Measurements from ENCODE around the gene CNTNAP2. TPM values are rescaled to one million over a fixed set of nuclear protein-coding genes. Genes with fewer than 3 reads are reported as not detected.

The CNTNAP2 gene
- total and polyA plus RNA-seq, 9 of the 15 experiments (the other 6 are each of a cell fraction or from before 2014, with no cell fraction given): 0.04 to 0.62 (median 0.09) TPM; not detected in 4

DNA sequence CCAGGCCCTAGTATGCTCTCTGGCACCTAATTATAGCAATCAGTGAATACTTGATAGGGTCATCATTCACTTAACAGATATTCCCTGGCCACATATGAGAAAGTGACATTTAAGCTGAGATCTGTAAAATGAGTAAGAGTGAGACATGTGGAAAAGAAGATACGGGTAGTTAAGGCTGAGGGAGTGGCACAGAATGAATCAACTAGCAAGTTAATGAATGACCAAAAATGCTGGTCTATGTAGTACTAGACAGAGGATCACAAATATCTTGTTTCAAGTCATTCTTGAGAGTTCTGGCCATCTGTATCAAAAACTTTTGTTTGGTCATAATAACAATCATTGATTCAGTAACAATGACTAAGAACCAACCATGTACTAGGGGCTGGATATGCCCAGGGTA lies 954.9 kb downstream of the CNTNAP2 start (continued):
- TF ChIP-seq KAT2B (IDR thresholded peaks at IDR 0.05; ENCODE audit: low read depth, low read length): no peak
- no peak for TF ChIP-seq ZNF324 (CRISPR knock-in tag; IDR thresholded peaks at IDR 0.05)
- no peak for TF ChIP-seq ILK (tag; IDR thresholded peaks at IDR 0.05; ENCODE audit: borderline replicate concordance, low read depth)

DNA sequence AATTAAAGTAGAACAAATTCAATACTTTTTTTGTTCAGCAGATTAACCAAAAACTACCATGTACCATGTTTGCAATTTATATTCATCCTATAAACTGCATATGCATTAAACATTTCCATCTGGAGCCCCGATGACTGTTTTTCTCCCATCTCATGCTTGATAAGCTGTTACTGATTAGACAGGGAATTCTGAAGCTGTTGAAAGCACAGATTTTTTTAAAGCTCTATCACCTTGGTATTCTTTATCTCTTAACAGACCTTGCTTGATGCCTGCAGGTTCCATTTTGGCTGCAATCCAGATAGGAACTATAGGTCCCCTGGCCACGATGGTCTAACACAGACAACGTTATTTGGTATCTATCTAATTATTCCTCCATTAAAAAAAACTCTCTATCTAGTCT lies 961.7 kb downstream of the CNTNAP2 start:
- Histone ChIP-seq H3K4me1 (replicated peaks in 1 of 2; ENCODE audit: control insufficient read depth in 2 of 2, insufficient read depth in 2 of 2, low read length in 2 of 2) (no peaks in the 10 kb centered on the region), H3K4me2 (ENCODE audit: insufficient read depth, low read length) (no peak overlapping the region), H3K9ac (ENCODE audit: insufficient read depth in 1 of 2, low read depth in 2 of 2, low read length in 2 of 2) (no peak overlapping the region), H3K9me3 (replicated peaks; ENCODE audit: control insufficient read depth, insufficient read depth, low read depth, low read length) (no peaks in the 10 kb centered on the region), H3K79me2 (ENCODE audit: control insufficient read depth, insufficient read depth, low read length) (no peaks in the 10 kb centered on the region), H3K27ac (ENCODE audit: extremely low read depth, low read depth, low read length) (no peak overlapping the region), H3K9me1 (ENCODE audit: control insufficient read depth, insufficient read depth, low read length) (no peaks in the 10 kb centered on the region), H2AFZ (ENCODE audit: low read depth, low read length) (no peak overlapping the region), H3K36me3 (ENCODE audit: control insufficient read depth, insufficient read depth, low read length) (no peaks in the 10 kb centered on the region), H4K20me1 (replicated peaks; ENCODE audit: control insufficient read depth, insufficient read depth, low read length) (no peaks in the 10 kb centered on the region), H3K4me3 (no peak overlapping the region), H3K27me3 (ENCODE audit: control insufficient read depth in 2 of 2, insufficient read depth in 2 of 2, low read length in 2 of 2) (no peaks in the 10 kb centered on the region)
- no TSS peak for BruUV-seq (replicated peaks)
- ChIA-PET POLR2A (no interaction called here), CTCF (ENCODE audit: low intra/inter-chr PET ratio) (interaction anchor here (0.7 kb wide), 1 partner anchor 1878 kb away, joined by 3 read pairs; no protein-coding TSS in a partner anchor)
- no peak for DNase-seq (ENCODE audit: extremely low read depth in 1 of 4, low spot score in 3 of 4)
- in situ Hi-C loops (cut with MboI): no loop called here
- WGBS (ENCODE audit: insufficient coverage, low coverage, missing lambda C conversion rate): 3% methylated on average over 3 of the region's 3 CpGs
- FAIRE-seq: no peak
- ATAC-seq: no peak
- intact Hi-C loops (cut with micrococcal nuclease): no loop called here
- TF ChIP-seq ZNF395 (CRISPR knock-in tag; IDR thresholded peaks at IDR 0.05) (no peak), XRCC5 (IDR thresholded peaks at IDR 0.05; ENCODE audit: low read depth, low read length) (no peak), TAF7 (tag; IDR thresholded peaks at IDR 0.05) (no peak), HSF4 (CRISPR knock-in tag; IDR thresholded peaks at IDR 0.05; ENCODE audit: borderline replicate concordance) (no peak), NR1H2 (CRISPR knock-in tag; IDR thresholded peaks at IDR 0.05) (no peak), ARID1B (IDR thresholded peaks at IDR 0.05) (no peak), CREB1 (IDR thresholded peaks at IDR 0.05) (no peak), CREB1 (CRISPR knock-in tag; IDR thresholded peaks at IDR 0.05) (no peak), ZBTB8A (IDR thresholded peaks at IDR 0.05; ENCODE audit: partially characterized antibody) (no peak), JUNB (CRISPR knock-in tag; conservative IDR thresholded peaks at IDR 0.05) (no peak), SMARCA5 (IDR thresholded peaks at IDR 0.05) (no peak), DPF2 (IDR thresholded peaks at IDR 0.05) (no peak), PHTF2 (CRISPR knock-in tag; IDR thresholded peaks at IDR 0.05) (no peak), ZNF277 (CRISPR knock-in tag; IDR thresholded peaks at IDR 0.05; ENCODE audit: borderline replicate concordance) (no peak), TBL1XR1 (IDR thresholded peaks at IDR 0.05; ENCODE audit: low read length in 2 of 2) (no peak), XRCC4 (IDR thresholded peaks at IDR 0.05; ENCODE audit: extremely low read depth, insufficient read depth, insufficient read length) (no peak), ZFP1 (CRISPR knock-in tag; IDR thresholded peaks at IDR 0.05) (no peak), ZNF133 (CRISPR knock-in tag; IDR thresholded peaks at IDR 0.05) (no peak), ZNF57 (CRISPR knock-in tag; IDR thresholded peaks at IDR 0.05) (no peak)
